Endothelial cell of umbilical vein (primary cell): ENCODE results near the gene GOLGA8B. TPM values are rescaled to one million over a fixed set of nuclear protein-coding genes. Genes with fewer than 3 reads are reported as not detected.

Source experiments
- BruUV-seq: library from RNA; stranded (reverse); fragments of 400-500 nt; replicated peaks from 2 replicates; lab custom pipeline; 2021; lab: Mats Ljungman, UMichigan
- CTCF ChIA-PET: fragments of 300-600, 350-600 bp; sonication (Branson Sonifier 250); formaldehyde crosslinking; loops from one replicate; lab custom pipeline; 2021; ENCODE audit warnings: antibody characterized with exemption, inconsistent platforms; lab: Charles Lee
- POLR2A ChIA-PET: fragments of 300-600, 350-600 bp; sonication (Branson Sonifier 250); formaldehyde crosslinking; loops from one replicate; lab custom pipeline; 2021; ENCODE audit warnings: antibody characterized with exemption, inconsistent platforms; lab: Charles Lee
- DNase-seq: peaks from one replicate; pipeline ENCODE4 v3.0.0-alpha.2; 2011; ENCODE audit warnings: low read depth, low spot score
- FAIRE-seq: peaks from 2 replicates; lab custom pipeline; 2011; peaks lifted over from hg19 to GRCh38; lab: Jason Lieb, UNC
- H2AFZ ChIP-seq: 2 replicates; pipeline ENCODE4 v1.6.0; 2012; ENCODE audit warnings: low read depth, low read length, control low read depth, inconsistent platforms
- H3K27ac ChIP-seq: 2 replicates; pipeline ENCODE4 v1.5.1; 2011; ENCODE audit warnings: low read depth, mild to moderate bottlenecking, control low read depth, low read length, moderate library complexity; ENCODE audit not compliant: insufficient read depth
- H3K27me3 ChIP-seq, 2 experiments: 2 replicates each; pipeline versions ENCODE4 v1.6.0 to v1.6.1; 2011; ENCODE audit warnings: low read length in 2 of 2, mixed read lengths in 1 of 2; ENCODE audit not compliant: control insufficient read depth in 2 of 2, insufficient read depth in 2 of 2
- H3K36me3 ChIP-seq, 2 experiments: 2 replicates in 1 of 2; 3 replicates in 1 of 2; pipeline ENCODE4 v1.5.1; 2011; ENCODE audit warnings: low read length in 2 of 2, mild to moderate bottlenecking in 1 of 2, moderate library complexity in 1 of 2; ENCODE audit not compliant: control insufficient read depth in 2 of 2, insufficient read depth in 2 of 2; ENCODE audit errors: extremely low read depth in 1 of 2
- H3K4me1 ChIP-seq: 3 replicates; pipeline ENCODE4 v1.5.1; 2011; ENCODE audit warnings: mild to moderate bottlenecking, low read length; ENCODE audit not compliant: control insufficient read depth, insufficient read depth; ENCODE audit errors: extremely low read depth
- H3K4me2 ChIP-seq: 2 replicates; pipeline ENCODE4 v1.6.1; 2011; ENCODE audit warnings: low read length, control low read depth, mixed read lengths; ENCODE audit not compliant: insufficient read depth
- H3K4me3 ChIP-seq, 3 experiments: fragments of 200-600 bp in 1 of 3; sonication (generic), shearing (Covaris generic) in 1 of 3; replicated peaks in 1 of 3; 2 replicates each; pipeline ENCODE4 v1.5.1; 2011 to 2016; ENCODE audit warnings: control low read depth in 3 of 3, low read length in 3 of 3, mild to moderate bottlenecking in 2 of 3, inconsistent platforms in 1 of 3, low read depth in 1 of 3, moderate library complexity in 1 of 3; ENCODE audit not compliant: insufficient read depth in 1 of 3
- H3K79me2 ChIP-seq: 2 replicates; pipeline ENCODE4 v1.6.0; 2012; ENCODE audit warnings: low read length, inconsistent platforms; ENCODE audit not compliant: control insufficient read depth, insufficient read depth
- H3K9ac ChIP-seq: replicated peaks from 2 replicates; pipeline ENCODE3; 2011; ENCODE audit warnings: low read length, control low read depth; ENCODE audit not compliant: insufficient read depth; ENCODE audit errors: extremely low read depth
- H3K9me1 ChIP-seq: replicated peaks from 3 replicates; pipeline ENCODE4 v1.6.0; 2011; ENCODE audit warnings: mild to moderate bottlenecking, low read length; ENCODE audit not compliant: control insufficient read depth, insufficient read depth; ENCODE audit errors: extremely low read depth
- H3K9me3 ChIP-seq: replicated peaks from 2 replicates; pipeline ENCODE4 v1.5.1; 2012; ENCODE audit warnings: low read length, inconsistent platforms; ENCODE audit not compliant: control insufficient read depth, insufficient read depth
- H4K20me1 ChIP-seq: replicated peaks from 2 replicates; pipeline ENCODE3; 2011; ENCODE audit warnings: mild to moderate bottlenecking, low read length; ENCODE audit not compliant: control insufficient read depth, insufficient read depth; ENCODE audit errors: extremely low read depth
- EZH2 ChIP-seq: IDR thresholded peaks from 2 replicates; pipeline ENCODE4 v1.6.1; 2012; ENCODE audit warnings: borderline replicate concordance, low read depth, mild to moderate bottlenecking, moderate library complexity, low read length, inconsistent platforms; ENCODE audit not compliant: severe bottlenecking
- FOS ChIP-seq: IDR thresholded peaks from 2 replicates; pipeline ENCODE4 v1.6.1; 2011; ENCODE audit warnings: mild to moderate bottlenecking, low read length, moderate library complexity, borderline replicate concordance; ENCODE audit not compliant: insufficient read depth
- GATA2 ChIP-seq: IDR thresholded peaks from 2 replicates; pipeline ENCODE4 v1.7.0; 2011; ENCODE audit warnings: low read depth, mild to moderate bottlenecking, moderate library complexity, mixed read lengths, low read length; ENCODE audit not compliant: insufficient read length, insufficient read depth
- JUN ChIP-seq: IDR thresholded peaks from 2 replicates; pipeline ENCODE4 v1.6.1; 2011; ENCODE audit warnings: borderline replicate concordance, low read depth; ENCODE audit not compliant: insufficient read length, insufficient read depth
- MAX ChIP-seq: IDR thresholded peaks from 2 replicates; pipeline ENCODE4 v1.6.1; 2011; ENCODE audit not compliant: insufficient read depth, insufficient read length
- MYC ChIP-seq: IDR thresholded peaks from one replicate; pipeline ENCODE4 v1.6.1; 2011; ENCODE audit warnings: mild to moderate bottlenecking, low read depth, low read length
- POLR2A ChIP-seq: IDR thresholded peaks from 2 replicates; pipeline ENCODE4 v1.6.1; 2012; ENCODE audit warnings: low read depth, mild to moderate bottlenecking, control low read depth, low read length
- POLR2AphosphoS5 ChIP-seq: IDR thresholded peaks from 2 replicates; pipeline ENCODE4 v1.6.1; 2012; ENCODE audit warnings: low read depth, mild to moderate bottlenecking, control low read depth, low read length, moderate library complexity; ENCODE audit not compliant: insufficient read depth
- dilution Hi-C: fragments of 300-500 bp; cut with MboI; formaldehyde crosslinking; loops from one replicate; pipeline ENCODE4 v1.15.0; 2019; ENCODE audit warnings: low sequenced_read_pairs; ENCODE audit not compliant: extremely low pct_ligation_motif_present
- intact Hi-C: fragments of 100-400 bp; cut with micrococcal nuclease; formaldehyde crosslinking; loops from one replicate; pipeline ENCODE4 v1.10.0; 2022
- polyA plus RNA-seq, 4 experiments: library from polyadenylated mRNA; depleted of rRNA in 3 of 4; stranded (reverse) in 3 of 4; unstranded in 1 of 4; fragments of >200 nt; gene quantifications; 2 replicates each; pipeline versions ENCODE4 v1.2.1 to v1.2.3, GENCODE V29; 2011 to 2012; ENCODE audit warnings: missing spikeins in 1 of 4
- total RNA-seq: library from RNA; stranded (reverse); gene quantifications from 2 replicates; pipeline ENCODE4 v1.2.3, GENCODE V29; 2021
- TF ChIP-seq, protein P1 (sequence below), 2 donors: IDR thresholded peaks; 1 replicate in 1 of 2; 2 replicates in 1 of 2; pipeline ENCODE4 v1.5.1; 2011; ENCODE audit warnings: low read length in 2 of 2, mild to moderate bottlenecking in 2 of 2, moderate library complexity in 2 of 2, control low read depth in 1 of 2, inconsistent platforms in 1 of 2, low read depth in 1 of 2; ENCODE audit not compliant: insufficient read depth in 1 of 2; ENCODE audit errors: extremely low read depth in 1 of 2

GOLGA8B gene
- total and polyA plus RNA-seq, 2 donors (not counting 3 experiments of a cell fraction or from before 2014, with no cell fraction given) = 30.9 to 36.0 TPM

- no peak overlapping the region for H2AFZ ChIP-seq
- ChIA-PET POLR2A (no interaction called here), CTCF (interaction anchor here (1.0 to 10.4 kb wide), 6 partner anchors 8 to 334 kb away, joined by 3 to 204 read pairs (median 5); no protein-coding TSS in a partner anchor)
- dilution Hi-C loops = no loop called here
- H3K4me2 ChIP-seq = no peak overlapping the region
- DNase-seq = no peak
- no peaks in the 10 kb centered on the region for H4K20me1 ChIP-seq
- H3K9me1 ChIP-seq = no peaks in the 10 kb centered on the region
- no TSS peak for BruUV-seq
- TF ChIP-seq JUN (no peak), POLR2A (no peak), MAX (no peak), EZH2 (no peak), FOS (no peak), GATA2 (no peak), MYC (no peak), POLR2AphosphoS5 (no peak)
- TF ChIP-seq, protein P1, sequence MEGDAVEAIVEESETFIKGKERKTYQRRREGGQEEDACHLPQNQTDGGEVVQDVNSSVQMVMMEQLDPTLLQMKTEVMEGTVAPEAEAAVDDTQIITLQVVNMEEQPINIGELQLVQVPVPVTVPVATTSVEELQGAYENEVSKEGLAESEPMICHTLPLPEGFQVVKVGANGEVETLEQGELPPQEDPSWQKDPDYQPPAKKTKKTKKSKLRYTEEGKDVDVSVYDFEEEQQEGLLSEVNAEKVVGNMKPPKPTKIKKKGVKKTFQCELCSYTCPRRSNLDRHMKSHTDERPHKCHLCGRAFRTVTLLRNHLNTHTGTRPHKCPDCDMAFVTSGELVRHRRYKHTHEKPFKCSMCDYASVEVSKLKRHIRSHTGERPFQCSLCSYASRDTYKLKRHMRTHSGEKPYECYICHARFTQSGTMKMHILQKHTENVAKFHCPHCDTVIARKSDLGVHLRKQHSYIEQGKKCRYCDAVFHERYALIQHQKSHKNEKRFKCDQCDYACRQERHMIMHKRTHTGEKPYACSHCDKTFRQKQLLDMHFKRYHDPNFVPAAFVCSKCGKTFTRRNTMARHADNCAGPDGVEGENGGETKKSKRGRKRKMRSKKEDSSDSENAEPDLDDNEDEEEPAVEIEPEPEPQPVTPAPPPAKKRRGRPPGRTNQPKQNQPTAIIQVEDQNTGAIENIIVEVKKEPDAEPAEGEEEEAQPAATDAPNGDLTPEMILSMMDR (IDR thresholded peaks at IDR 0.05; ENCODE audit: extremely low read depth in 1 of 2, insufficient read depth in 1 of 2, low read depth in 1 of 2, low read length in 2 of 2) = no peak
- H3K79me2 ChIP-seq = no peaks in the 10 kb centered on the region
- H3K36me3 ChIP-seq = no peaks in the 10 kb centered on the region
- peaks cover 26% of the 10 kb centered on the region for H3K4me1 ChIP-seq
- intact Hi-C loops = loop anchor here (10.0 kb wide), 1 partner anchor 237 kb away; no protein-coding TSS in a partner anchor
- no peak overlapping the region for H3K9ac ChIP-seq
- no peak for FAIRE-seq
- H3K9me3 ChIP-seq = no peaks in the 10 kb centered on the region
- H3K27ac ChIP-seq = no peak overlapping the region
- H3K27me3 ChIP-seq = no peaks in the 10 kb centered on the region
- no peak overlapping the region for H3K4me3 ChIP-seq
Observed at GRCh38 chr15:34618073-34618472, 34.6 kb upstream of the GOLGA8B start.
